H7 (cell line): ENCODE data around the gene ABLIM2. TPM values are rescaled to one million over a fixed set of nuclear protein-coding genes. Genes with fewer than 3 reads are reported as not detected.

Source experiments
- DNase-seq: peaks from one replicate; pipeline ENCODE4 v3.0.0; 2012
- H3K27me3 ChIP-seq: 2 replicates; pipeline ENCODE4 v1.6.0; 2011; ENCODE audit warnings: mild to moderate bottlenecking, low read length; ENCODE audit not compliant: control insufficient read depth, insufficient read depth
- H3K36me3 ChIP-seq: replicated peaks from 2 replicates; pipeline ENCODE4 v1.5.1; 2011; ENCODE audit warnings: low read length; ENCODE audit not compliant: control insufficient read depth, insufficient read depth
- H3K4me3 ChIP-seq: 2 replicates; pipeline ENCODE4 v1.5.1; 2011; ENCODE audit warnings: low read depth, mild to moderate bottlenecking, control low read depth, low read length, moderate library complexity; ENCODE audit not compliant: insufficient read depth
- total RNA-seq: library from RNA; depleted of rRNA; stranded (reverse); fragments of >200 nt; shearing (Covaris generic); gene quantifications from 2 replicates; pipeline ENCODE4 v1.2.3, GENCODE V29; 2014

The ABLIM2 gene
- total RNA-seq, 1 experiment from 2014 or later, result 1.9 TPM

DNA sequence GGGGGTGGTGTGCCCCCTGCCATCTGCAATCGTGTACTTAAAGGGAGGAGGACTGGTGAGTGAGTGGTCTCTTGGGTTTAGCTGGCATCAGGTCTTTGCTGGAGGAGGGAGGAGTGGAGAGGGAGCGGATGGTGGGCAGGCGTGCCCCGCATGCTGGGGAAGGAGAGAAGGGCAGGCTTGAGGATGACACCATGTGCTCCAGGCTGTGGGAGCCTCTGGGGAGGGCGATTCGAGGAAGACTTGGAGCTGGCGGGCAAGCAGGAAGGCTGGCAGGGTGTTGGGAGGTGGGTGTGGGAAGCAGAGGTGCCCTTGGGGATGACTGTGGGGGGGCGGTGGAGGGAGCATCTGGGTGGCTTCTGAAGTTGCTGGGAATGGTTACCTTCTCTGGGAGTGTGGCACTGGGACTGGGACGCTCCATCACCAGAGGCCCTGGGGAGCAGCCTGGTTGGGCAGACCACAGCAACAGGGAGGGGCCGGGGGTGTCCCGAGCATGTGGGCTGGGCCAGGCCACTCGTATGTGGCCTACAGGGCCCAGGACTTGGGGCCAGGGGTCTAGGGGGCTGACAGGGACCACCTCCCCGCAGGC, 188.2 kb downstream of the ABLIM2 start:
- Histone ChIP-seq H3K4me3 (no peak overlapping the region), H3K27me3 (no peaks in the 10 kb centered on the region), H3K36me3 (no peaks in the 10 kb centered on the region)
- DNase-seq, result no peak

DNA sequence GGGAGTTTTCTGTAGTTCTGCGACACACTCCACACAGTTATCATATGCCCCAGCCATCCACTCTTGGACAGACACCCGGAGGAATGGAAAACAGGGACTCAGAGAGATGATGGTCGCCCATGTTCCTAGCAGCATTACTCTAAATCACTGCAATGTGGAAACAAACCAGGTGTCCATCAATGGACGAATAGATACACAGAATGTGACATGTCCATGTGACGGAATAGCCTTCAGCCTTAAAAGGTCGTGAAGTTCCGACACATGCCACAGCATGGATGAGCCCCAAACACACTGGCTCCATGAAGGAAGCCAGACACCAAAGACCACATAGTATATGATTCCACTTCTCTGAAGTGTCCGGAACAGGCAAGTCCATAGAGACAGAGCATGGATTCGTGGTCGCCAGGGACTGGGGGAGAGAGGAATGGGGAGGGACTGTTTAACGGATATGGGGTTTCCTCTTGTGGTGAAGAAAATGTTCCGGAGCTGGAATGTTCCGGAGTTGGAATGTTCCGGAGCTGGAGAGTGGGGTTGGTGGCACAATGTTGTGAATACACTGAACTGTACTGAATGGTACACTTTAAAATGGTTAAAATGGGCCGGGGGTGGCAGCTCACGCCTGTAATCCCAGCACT, 190.2 kb downstream of the ABLIM2 start:
- no peak overlapping the region for H3K4me3 ChIP-seq
- H3K36me3 ChIP-seq, result no peaks in the 10 kb centered on the region
- H3K27me3 ChIP-seq, result no peaks in the 10 kb centered on the region
- DNase-seq, result no peak

DNA sequence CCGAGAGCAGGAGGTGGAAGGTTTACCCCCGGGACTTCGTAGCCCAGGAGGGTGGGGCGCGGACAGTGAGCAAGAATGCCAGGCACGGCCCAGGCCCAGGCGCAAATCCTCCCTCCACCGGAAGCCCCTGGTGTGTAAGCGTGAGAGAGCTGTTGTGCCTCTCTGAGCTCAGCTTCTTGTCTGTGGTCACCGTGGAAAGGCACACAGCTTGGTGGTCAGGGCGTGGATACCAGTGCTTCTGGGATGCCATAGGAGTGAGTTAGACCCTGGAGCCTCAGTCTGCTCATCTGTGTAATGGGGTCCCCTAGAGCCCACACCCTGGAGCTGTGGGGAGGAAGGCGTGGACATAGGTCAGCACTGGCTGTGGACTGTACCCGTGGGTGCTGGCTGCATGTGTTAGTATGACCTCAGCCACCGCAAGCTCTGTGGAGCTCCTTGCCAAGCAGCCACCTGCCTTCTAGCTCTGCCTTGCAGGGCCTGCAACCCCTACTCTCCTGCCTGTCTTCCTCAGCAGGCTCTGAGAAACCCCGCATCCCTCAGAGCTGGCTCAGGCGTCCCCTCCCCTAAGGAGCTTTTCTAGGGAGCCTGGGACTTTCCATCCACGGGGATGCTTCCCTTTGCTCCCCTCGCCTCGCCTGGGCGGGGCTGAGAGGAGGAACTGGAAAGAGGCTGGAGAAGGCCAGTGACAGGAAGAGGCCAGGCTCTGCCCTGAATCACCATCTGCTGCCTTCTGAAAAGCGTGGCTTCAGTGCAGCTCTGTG, 190.9 kb downstream of the ABLIM2 start:
- Histone ChIP-seq H3K4me3 (no peak overlapping the region), H3K36me3 (no peaks in the 10 kb centered on the region), H3K27me3 (no peaks in the 10 kb centered on the region)
- peak; percentile 61 for DNase-seq

DNA sequence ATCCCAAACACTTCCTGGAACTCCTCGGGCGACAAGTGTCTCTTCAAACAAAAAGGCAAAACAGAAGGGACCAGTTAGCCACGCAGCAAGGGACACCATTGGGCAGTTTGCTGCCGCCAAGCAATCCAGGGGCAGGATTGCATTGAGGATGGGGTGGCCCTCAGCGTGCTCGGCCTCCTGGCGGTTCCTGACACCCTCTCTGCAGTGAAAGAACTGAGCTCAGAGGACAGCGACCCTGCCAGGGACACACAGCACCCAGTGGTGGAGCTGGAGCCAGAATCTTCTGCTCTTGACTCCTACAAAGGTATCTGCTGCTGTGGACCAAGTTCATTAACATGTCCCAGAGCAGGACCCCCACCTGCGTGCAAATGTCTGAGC, 191.6 kb downstream of the ABLIM2 start:
- no peak for DNase-seq
- Histone ChIP-seq H3K27me3 (no peaks in the 10 kb centered on the region), H3K4me3 (no peak overlapping the region)

DNA sequence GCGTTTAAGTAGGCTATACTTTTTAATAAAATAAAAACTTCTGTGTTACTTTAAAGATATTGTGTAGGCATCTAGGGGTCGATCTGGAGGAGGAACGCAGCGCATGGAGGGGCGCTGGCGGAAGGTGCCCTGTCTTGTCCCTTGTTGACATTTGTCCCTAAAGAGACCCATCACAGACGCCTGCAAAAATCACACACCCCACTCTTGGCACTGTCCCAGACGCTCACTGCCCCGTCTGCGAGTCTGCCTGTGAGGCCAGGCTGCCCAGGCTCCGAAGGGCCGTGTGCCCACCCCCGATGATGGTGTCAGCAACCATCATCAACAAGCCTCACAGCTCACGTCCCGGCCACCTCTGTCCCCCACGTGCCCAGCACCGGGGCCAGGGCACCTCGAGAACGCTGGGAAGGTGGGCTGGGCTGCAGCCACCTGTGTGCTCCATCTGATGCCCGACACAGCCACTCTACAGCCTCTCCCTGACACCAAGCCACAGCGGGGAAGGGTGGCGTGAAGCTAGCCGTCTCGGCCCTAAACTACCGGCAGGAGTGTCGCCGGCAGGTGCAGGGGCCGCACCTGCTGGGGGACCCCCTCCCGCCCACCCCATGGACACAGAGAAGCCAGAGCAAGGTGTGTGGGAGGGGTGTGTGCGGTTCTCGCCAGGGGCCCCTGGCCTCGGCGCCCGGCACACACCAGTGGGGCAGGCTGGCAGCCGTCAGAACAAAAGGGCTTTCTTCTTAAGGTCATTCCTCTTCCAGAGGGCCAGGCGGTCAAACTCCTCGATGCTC, 192.1 kb downstream of the ABLIM2 start:
- Histone ChIP-seq H3K4me3 (no peak overlapping the region), H3K36me3 (no peaks in the 10 kb centered on the region), H3K27me3 (no peaks in the 10 kb centered on the region)
- peak; percentile 50 for DNase-seq

More for the DNA sequence above, 191.6 kb downstream of the ABLIM2 start:
- no peaks in the 10 kb centered on the region for H3K36me3 ChIP-seq

DNA sequence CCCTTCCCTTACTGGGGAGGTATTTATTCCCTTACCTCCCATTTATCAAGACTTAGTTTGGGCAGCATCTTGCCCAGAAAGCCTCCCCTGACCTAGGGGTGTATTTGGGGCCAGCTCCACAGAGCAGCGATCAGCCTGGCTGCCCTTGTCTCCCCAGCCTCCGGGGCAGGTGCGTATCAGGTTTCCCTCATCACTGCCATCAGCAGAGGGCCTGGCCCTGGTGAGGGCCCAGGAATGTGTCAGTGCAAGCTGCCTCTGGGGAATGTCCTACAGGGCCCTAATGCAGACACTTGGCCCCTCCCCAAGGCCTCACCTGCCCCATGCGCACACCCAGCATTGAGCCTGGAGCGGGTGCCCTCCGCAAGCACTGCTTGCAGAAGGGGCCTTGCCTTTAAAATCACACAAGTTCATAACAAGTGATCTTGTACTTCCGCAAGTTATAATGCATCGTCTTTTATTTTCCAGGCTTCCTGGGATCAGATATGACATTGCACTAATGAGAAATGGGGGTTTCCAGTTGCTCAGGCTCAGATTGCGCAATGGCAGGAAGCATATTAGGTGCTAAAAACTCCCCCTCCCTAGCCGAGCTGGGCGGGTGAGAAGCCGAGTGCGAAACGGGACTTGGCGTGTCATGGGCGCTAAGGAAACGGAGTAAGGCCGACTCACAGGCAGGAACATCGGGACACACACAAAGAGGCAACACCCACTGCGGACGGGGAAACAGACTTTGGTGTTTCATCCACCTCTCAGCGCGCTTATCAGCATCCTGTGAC, 193.5 kb downstream of the ABLIM2 start:
- DNase-seq, result no peak
- no peaks in the 10 kb centered on the region for H3K36me3 ChIP-seq
- no peaks in the 10 kb centered on the region for H3K27me3 ChIP-seq
- H3K4me3 ChIP-seq, result no peak overlapping the region

DNA sequence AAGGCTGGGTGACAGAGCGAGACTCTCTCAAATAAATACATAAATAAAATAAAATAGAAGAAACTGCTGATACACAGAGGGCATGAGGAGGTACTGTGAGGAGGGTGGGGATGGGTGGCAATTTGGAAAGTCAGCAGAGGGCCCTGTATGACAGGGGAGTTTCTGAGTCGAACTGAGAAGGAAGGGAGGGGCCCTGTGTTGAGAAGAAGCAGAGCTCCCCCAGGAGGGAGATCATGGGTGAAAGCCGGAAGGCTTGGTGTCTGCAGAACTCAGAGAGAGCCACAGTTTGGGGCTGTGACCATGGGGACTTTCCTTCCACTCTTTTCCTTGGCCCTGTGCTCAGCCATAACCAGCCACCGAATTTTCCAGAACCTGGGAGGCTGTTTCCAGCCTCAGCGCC, 194.2 kb downstream of the ABLIM2 start:
- Histone ChIP-seq H3K27me3 (no peaks in the 10 kb centered on the region), H3K36me3 (no peaks in the 10 kb centered on the region), H3K4me3 (no peak overlapping the region)
- no peak for DNase-seq

DNA sequence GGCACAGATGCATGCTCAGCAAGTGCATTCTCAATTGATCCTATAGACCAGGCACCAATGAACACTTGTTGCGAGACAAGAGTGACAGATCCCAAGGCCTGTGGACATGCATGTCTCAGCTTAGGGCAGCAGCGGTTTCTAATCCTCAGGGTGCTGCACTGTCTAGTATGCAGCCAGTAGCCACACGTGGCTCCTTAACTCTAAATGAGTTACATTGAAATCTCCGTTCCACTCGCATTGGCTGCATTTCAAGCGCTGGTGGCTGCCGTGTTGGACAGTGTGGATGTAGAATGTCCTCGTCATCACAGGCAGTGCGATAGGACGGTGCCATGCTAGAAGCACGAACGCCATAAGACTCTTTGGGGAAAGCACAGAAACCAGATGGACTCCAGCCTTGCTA, 194.9 kb downstream of the ABLIM2 start:
- DNase-seq, result no peak
- no peaks in the 10 kb centered on the region for H3K36me3 ChIP-seq
- H3K4me3 ChIP-seq, result no peak overlapping the region
- H3K27me3 ChIP-seq, result no peaks in the 10 kb centered on the region

DNA sequence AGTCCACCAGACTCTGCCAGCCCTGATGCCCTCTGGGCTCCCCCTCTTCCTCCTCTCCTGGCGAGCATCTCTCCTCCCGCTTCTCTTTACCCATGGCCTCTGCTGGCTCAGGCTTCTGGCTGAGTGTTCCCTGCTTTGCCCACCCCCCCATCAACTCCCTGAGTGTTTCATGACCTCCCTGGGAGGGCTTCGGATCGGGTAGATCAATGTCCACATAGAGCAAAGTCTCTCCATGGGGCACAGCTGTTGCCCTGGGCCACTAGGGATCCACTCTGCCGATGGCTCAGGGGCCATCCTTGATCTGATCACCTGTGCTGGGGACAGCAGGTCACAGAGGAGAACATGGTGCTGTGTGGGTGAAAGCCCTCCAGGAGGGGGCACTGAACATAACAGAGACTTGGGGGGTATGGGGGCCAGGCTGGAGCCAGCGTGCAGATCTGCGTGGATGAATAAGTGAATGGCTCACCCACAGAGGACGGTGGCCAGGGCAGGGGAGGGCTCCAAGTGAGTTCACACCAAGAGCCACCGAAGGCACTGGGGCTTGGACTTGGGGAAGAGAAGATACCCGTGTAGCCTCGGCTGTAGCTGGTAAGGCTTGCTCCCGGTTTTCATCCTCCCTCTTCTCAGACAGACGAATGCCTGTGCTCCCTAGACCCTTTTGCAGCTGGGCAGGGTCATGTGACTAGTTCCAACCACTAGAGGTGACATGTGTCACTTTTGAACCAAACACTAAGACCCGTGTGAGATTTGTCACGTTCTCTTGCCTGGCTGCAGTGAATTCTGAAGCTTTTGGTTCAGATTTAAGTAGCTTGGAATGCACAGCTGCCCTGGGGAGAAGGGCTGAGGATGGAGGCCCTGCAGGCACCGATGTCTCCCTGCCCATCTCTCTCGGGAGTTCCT, 195.8 kb downstream of the ABLIM2 start:
- Histone ChIP-seq H3K27me3 (no peaks in the 10 kb centered on the region), H3K36me3 (no peaks in the 10 kb centered on the region), H3K4me3 (no peak overlapping the region)
- DNase-seq, result no peak

DNA sequence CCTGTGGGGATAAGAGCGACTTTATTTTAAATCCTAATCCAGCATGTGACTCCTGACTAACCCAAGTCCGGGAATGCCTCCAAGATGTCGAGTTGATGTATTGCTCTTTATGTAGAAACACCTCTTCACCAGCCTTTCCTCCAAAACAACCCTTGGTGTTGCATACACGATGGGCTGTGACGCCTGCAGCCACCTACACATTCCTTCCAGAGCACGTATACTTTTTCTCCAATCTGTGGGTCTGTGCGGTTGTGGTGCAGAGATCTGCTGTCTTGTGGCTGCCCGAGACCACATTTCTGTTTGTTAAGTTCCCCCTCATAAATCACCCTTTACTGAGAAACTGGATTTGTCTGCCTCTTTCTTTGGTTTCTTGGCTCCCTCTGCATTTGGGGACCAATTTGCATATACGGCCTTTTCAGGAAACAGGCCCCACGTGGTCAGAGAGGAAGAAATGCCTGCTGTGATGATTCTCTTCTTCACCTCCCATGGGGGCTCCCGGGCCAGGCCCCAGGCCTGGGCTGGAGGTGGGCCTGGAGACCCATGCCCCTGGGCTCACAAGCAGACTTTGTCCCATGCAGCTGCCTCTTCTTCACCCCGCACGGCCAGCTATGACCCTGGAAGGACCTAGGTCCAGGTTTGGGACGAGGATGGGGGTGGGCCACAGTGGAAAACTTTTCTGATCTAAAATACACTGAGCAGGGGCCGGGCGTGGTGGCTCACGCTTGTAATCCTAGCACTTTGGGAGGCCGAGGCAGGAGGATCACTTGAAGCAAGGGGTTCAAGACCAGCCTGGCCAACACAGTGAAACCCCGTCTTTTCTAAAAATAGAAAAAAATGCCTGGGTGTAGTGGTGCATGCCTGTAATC, 197.6 kb downstream of the ABLIM2 start:
- no peak for DNase-seq
- Histone ChIP-seq H3K36me3 (no peaks in the 10 kb centered on the region), H3K27me3 (no peaks in the 10 kb centered on the region), H3K4me3 (no peak overlapping the region)

DNA sequence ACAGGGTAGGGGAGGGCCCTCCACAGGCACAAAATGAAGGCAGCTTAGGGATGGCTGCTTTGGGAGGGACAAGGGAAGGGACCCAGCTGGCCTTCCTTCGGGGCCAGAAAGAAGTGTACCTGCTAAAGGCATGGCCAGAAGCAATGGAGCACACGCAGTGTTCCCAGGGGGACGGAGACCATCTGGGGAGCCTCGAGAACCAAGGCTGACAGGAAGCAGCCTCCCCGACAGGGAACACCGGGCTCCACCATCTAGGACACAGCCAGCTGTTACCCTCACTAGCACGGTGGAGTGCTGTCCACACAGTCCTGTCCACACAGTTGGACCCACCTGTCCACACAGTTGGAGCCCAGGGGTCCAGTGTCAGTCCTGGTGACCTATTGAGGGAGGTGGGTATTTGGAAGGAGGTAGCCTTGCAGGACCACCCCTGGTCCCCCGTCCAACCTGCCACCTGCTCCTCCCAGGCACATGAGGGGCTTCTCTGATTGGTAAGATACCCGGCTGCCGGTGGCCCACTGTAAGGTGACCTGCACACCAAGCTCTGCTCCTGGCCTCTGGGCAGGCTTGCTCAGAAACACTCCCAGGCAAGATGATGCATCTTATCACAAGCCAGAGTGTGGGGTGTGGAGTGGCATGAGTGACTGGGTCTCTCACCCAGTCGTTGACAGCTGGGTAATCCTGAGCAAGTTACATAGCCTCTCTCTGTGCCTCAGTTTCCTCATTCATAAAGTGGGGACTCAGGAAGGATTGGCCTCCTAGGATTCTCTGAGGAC, 198.4 kb downstream of the ABLIM2 start:
- Histone ChIP-seq H3K36me3 (no peaks in the 10 kb centered on the region), H3K4me3 (no peak overlapping the region), H3K27me3 (no peaks in the 10 kb centered on the region)
- no peak for DNase-seq

DNA sequence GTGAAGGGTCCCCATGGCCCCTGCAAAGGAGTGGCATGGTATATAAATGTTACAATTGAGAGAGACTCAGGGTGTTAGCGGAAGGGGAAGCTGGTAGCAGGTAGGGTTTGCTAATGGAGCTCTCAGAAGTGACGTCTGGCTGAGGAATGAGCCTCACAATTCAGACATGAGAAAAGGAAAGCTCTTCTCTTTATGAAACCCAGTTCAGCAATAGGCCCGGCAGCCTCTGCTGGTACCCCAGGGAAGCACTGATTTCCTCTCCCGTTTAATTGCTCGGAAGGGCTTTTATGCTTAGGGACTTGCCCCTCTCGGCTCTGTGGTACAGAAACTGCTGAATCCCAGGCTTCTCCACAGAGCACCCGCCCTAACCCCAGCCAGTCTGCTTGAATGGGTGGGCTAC, 199.5 kb downstream of the ABLIM2 start:
- Histone ChIP-seq H3K4me3 (no peak overlapping the region), H3K36me3 (no peaks in the 10 kb centered on the region), H3K27me3 (no peaks in the 10 kb centered on the region)
- DNase-seq, result no peak
